ENCODE measurements around the gene THUMPD3. TPM values are rescaled to one million over a fixed set of nuclear protein-coding genes. Genes with fewer than 3 reads are reported as not detected.

The THUMPD3 gene
- total RNA-seq, 4 donors from 2014 or later = 22.2 to 39.8 (median 25.2) TPM

- in situ Hi-C loops (cut with MboI; ENCODE audit: low sequenced_read_pairs in 4 of 4) (loop anchor here in 3 of 4 donors (25.0 kb wide), 3 partner anchors 93 to 293 kb away; partner anchors contain the start of gene MTMR14 (in 1 of the 3)), intact Hi-C loops (cut with DNase I; ENCODE audit: low total_unique reads) (no loop called here)
- no peak for ATAC-seq
- Histone ChIP-seq H3K4me1 (peaks cover 5 to 8% of the 10 kb centered on the region in 2 donors), H3K36me3 (peaks cover 0 to 90% of the 10 kb centered on the region in 2 donors), H3K27me3 (no peaks in the 10 kb centered on the region), H3K4me3 (no peak overlapping the region), H3K27ac (no peak overlapping the region), H3K9me3 (no peaks in the 10 kb centered on the region)
- TF ChIP-seq POLR2A (IDR thresholded peaks at IDR 0.05) = no peak
- TF ChIP-seq, protein P1, sequence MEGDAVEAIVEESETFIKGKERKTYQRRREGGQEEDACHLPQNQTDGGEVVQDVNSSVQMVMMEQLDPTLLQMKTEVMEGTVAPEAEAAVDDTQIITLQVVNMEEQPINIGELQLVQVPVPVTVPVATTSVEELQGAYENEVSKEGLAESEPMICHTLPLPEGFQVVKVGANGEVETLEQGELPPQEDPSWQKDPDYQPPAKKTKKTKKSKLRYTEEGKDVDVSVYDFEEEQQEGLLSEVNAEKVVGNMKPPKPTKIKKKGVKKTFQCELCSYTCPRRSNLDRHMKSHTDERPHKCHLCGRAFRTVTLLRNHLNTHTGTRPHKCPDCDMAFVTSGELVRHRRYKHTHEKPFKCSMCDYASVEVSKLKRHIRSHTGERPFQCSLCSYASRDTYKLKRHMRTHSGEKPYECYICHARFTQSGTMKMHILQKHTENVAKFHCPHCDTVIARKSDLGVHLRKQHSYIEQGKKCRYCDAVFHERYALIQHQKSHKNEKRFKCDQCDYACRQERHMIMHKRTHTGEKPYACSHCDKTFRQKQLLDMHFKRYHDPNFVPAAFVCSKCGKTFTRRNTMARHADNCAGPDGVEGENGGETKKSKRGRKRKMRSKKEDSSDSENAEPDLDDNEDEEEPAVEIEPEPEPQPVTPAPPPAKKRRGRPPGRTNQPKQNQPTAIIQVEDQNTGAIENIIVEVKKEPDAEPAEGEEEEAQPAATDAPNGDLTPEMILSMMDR (IDR thresholded peaks at IDR 0.05 in 4 of 5, conservative IDR thresholded peaks at IDR 0.05 in 1 of 5) = no peak
- DNase-seq = no peak
Observed at GRCh38 chr3:9369508-9369907, 6.7 kb downstream of the THUMPD3 start.

DNA sequence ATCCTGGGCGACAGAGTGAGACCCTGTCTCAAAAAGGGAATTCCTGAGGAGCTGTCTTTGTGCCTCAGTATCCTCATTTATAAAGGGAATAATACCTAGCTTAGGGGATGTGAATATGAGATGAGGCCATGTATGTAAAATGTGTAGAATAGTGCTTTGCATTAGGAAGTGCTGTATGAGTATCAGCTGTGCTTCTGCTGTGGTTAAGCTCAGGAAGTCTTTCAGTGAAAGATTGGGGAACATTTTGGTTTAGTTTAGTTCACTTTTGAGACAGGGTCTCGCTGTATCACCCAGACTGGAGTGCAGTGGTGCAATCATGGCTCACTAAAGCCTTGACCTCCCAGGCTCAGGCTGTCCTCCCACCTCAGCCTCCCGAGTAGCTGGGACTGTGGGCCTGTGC is 10.6 kb downstream of the THUMPD3 start:
- DNase-seq (no peak), ATAC-seq (no peak)
- Histone ChIP-seq H3K27ac (no peak overlapping the region), H3K36me3 (peaks cover 4 to 90% of the 10 kb centered on the region in 2 donors), H3K4me3 (no peak overlapping the region), H3K9me3 (no peaks in the 10 kb centered on the region), H3K27me3 (no peaks in the 10 kb centered on the region), H3K4me1 (no peaks in the 10 kb centered on the region)
- in situ Hi-C loops (cut with MboI; ENCODE audit: low sequenced_read_pairs in 4 of 4) = loop anchor here in 3 of 4 donors (25.0 kb wide), 3 partner anchors 89 to 289 kb away; partner anchors contain the start of gene MTMR14 (in 1 of the 3)
- TF ChIP-seq POLR2A (IDR thresholded peaks at IDR 0.05) = no peak
- TF ChIP-seq, protein P1 (IDR thresholded peaks at IDR 0.05 in 4 of 5, conservative IDR thresholded peaks at IDR 0.05 in 1 of 5) = no peak
- intact Hi-C loops (cut with DNase I; ENCODE audit: low total_unique reads) = no loop called here

GRCh38 chr3:9377981-9378380 is 15.1 kb downstream of the THUMPD3 start:
- H3K27me3 ChIP-seq = no peaks in the 10 kb centered on the region
- intact Hi-C loops (cut with DNase I; ENCODE audit: low total_unique reads) = no loop called here
- in situ Hi-C loops (cut with MboI; ENCODE audit: low sequenced_read_pairs in 4 of 4) = no loop called here
- no peaks in the 10 kb centered on the region for H3K4me1 ChIP-seq
- H3K9me3 ChIP-seq = no peaks in the 10 kb centered on the region
- no peak overlapping the region for H3K27ac ChIP-seq
- no peak for ATAC-seq
- no peak for DNase-seq
- H3K36me3 ChIP-seq = peaks cover 4 to 84% of the 10 kb centered on the region in 2 donors
- H3K4me3 ChIP-seq = no peak overlapping the region
- TF ChIP-seq, protein P1 (IDR thresholded peaks at IDR 0.05 in 4 of 5, conservative IDR thresholded peaks at IDR 0.05 in 1 of 5) = no peak
- TF ChIP-seq POLR2A (IDR thresholded peaks at IDR 0.05) = no peak

DNA sequence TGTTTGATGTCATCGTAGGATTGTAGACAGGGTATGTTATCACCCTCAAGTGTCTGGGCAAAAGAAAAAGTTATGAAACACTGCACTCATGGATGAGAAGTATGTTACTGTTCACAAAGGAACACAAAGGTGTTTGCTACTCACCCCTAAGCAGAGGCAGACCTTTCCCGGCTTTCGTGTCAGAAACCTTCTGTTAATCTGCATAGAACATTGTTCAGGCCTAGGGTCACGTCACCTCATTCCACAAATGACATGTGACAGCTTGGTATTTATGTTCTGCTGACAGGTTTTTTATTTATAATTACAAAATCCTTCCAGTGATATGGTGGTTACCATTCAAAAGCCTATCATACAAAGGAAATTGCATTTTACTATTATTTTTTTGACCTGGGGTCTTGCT is 16.5 kb downstream of the THUMPD3 start:
- no peaks in the 10 kb centered on the region for H3K9me3 ChIP-seq
- intact Hi-C loops (cut with DNase I; ENCODE audit: low total_unique reads) = no loop called here
- peaks cover 4 to 84% of the 10 kb centered on the region in 2 donors for H3K36me3 ChIP-seq
- in situ Hi-C loops (cut with MboI; ENCODE audit: low sequenced_read_pairs in 4 of 4) = no loop called here
- ATAC-seq (no peak), DNase-seq (no peak)
- no peaks in the 10 kb centered on the region for H3K4me1 ChIP-seq
- TF ChIP-seq, protein P1 (IDR thresholded peaks at IDR 0.05 in 4 of 5, conservative IDR thresholded peaks at IDR 0.05 in 1 of 5) = no peak
- no peak for TF ChIP-seq POLR2A (IDR thresholded peaks at IDR 0.05)
- peak overlapping the region in 1 of 4 donors; percentile 8 for H3K27ac ChIP-seq
- H3K27me3 ChIP-seq = no peaks in the 10 kb centered on the region
- no peak overlapping the region for H3K4me3 ChIP-seq

- Histone ChIP-seq H3K4me3 (no peak overlapping the region), H3K36me3 (peaks cover 4 to 84% of the 10 kb centered on the region in 2 donors), H3K4me1 (no peaks in the 10 kb centered on the region), H3K9me3 (no peaks in the 10 kb centered on the region), H3K27me3 (no peaks in the 10 kb centered on the region), H3K27ac (no peak overlapping the region)
- DNase-seq (no peak), ATAC-seq (no peak)
- intact Hi-C loops (cut with DNase I; ENCODE audit: low total_unique reads) = no loop called here
- in situ Hi-C loops (cut with MboI; ENCODE audit: low sequenced_read_pairs in 4 of 4) = loop anchor here in 1 of 4 donors (10.0 kb wide), 1 partner anchor 55 kb away; no protein-coding TSS in a partner anchor
- TF ChIP-seq POLR2A (IDR thresholded peaks at IDR 0.05) = no peak
- TF ChIP-seq, protein P1 (IDR thresholded peaks at IDR 0.05 in 4 of 5, conservative IDR thresholded peaks at IDR 0.05 in 1 of 5) = no peak
Observed at GRCh38 chr3:9380014-9380413, 17.2 kb downstream of the THUMPD3 start.
